Endothelial cell of umbilical vein (primary cell): ENCODE measurements around the gene ASPHD2. TPM values are rescaled to one million over a fixed set of nuclear protein-coding genes. Genes with fewer than 3 reads are reported as not detected.

Source experiments
- BruUV-seq: library from RNA; stranded (reverse); fragments of 400-500 nt; replicated peaks from 2 replicates; lab custom pipeline; 2021; lab: Mats Ljungman, UMichigan
- CTCF ChIA-PET: fragments of 300-600, 350-600 bp; sonication (Branson Sonifier 250); formaldehyde crosslinking; loops from one replicate; lab custom pipeline; 2021; ENCODE audit warnings: antibody characterized with exemption, inconsistent platforms; lab: Charles Lee
- POLR2A ChIA-PET: fragments of 300-600, 350-600 bp; sonication (Branson Sonifier 250); formaldehyde crosslinking; loops from one replicate; lab custom pipeline; 2021; ENCODE audit warnings: antibody characterized with exemption, inconsistent platforms; lab: Charles Lee
- DNase-seq: peaks from one replicate; pipeline ENCODE4 v3.0.0-alpha.2; 2011; ENCODE audit warnings: low read depth, low spot score
- FAIRE-seq: peaks from 2 replicates; lab custom pipeline; 2011; peaks lifted over from hg19 to GRCh38; lab: Jason Lieb, UNC
- H2AFZ ChIP-seq: 2 replicates; pipeline ENCODE4 v1.6.0; 2012; ENCODE audit warnings: low read depth, low read length, control low read depth, inconsistent platforms
- H3K27ac ChIP-seq: 2 replicates; pipeline ENCODE4 v1.5.1; 2011; ENCODE audit warnings: low read depth, mild to moderate bottlenecking, control low read depth, low read length, moderate library complexity; ENCODE audit not compliant: insufficient read depth
- H3K27me3 ChIP-seq, 2 experiments: 2 replicates each; pipeline versions ENCODE4 v1.6.0 to v1.6.1; 2011; ENCODE audit warnings: low read length in 2 of 2, mixed read lengths in 1 of 2; ENCODE audit not compliant: control insufficient read depth in 2 of 2, insufficient read depth in 2 of 2
- H3K36me3 ChIP-seq, 2 experiments: 2 replicates in 1 of 2; 3 replicates in 1 of 2; pipeline ENCODE4 v1.5.1; 2011; ENCODE audit warnings: low read length in 2 of 2, mild to moderate bottlenecking in 1 of 2, moderate library complexity in 1 of 2; ENCODE audit not compliant: control insufficient read depth in 2 of 2, insufficient read depth in 2 of 2; ENCODE audit errors: extremely low read depth in 1 of 2
- H3K4me1 ChIP-seq: 3 replicates; pipeline ENCODE4 v1.5.1; 2011; ENCODE audit warnings: mild to moderate bottlenecking, low read length; ENCODE audit not compliant: control insufficient read depth, insufficient read depth; ENCODE audit errors: extremely low read depth
- H3K4me2 ChIP-seq: 2 replicates; pipeline ENCODE4 v1.6.1; 2011; ENCODE audit warnings: low read length, control low read depth, mixed read lengths; ENCODE audit not compliant: insufficient read depth
- H3K4me3 ChIP-seq, 3 experiments: fragments of 200-600 bp in 1 of 3; sonication (generic), shearing (Covaris generic) in 1 of 3; replicated peaks in 1 of 3; 2 replicates each; pipeline ENCODE4 v1.5.1; 2011 to 2016; ENCODE audit warnings: control low read depth in 3 of 3, low read length in 3 of 3, mild to moderate bottlenecking in 2 of 3, inconsistent platforms in 1 of 3, low read depth in 1 of 3, moderate library complexity in 1 of 3; ENCODE audit not compliant: insufficient read depth in 1 of 3
- H3K79me2 ChIP-seq: 2 replicates; pipeline ENCODE4 v1.6.0; 2012; ENCODE audit warnings: low read length, inconsistent platforms; ENCODE audit not compliant: control insufficient read depth, insufficient read depth
- H3K9ac ChIP-seq: replicated peaks from 2 replicates; pipeline ENCODE3; 2011; ENCODE audit warnings: low read length, control low read depth; ENCODE audit not compliant: insufficient read depth; ENCODE audit errors: extremely low read depth
- H3K9me1 ChIP-seq: replicated peaks from 3 replicates; pipeline ENCODE4 v1.6.0; 2011; ENCODE audit warnings: mild to moderate bottlenecking, low read length; ENCODE audit not compliant: control insufficient read depth, insufficient read depth; ENCODE audit errors: extremely low read depth
- H3K9me3 ChIP-seq: replicated peaks from 2 replicates; pipeline ENCODE4 v1.5.1; 2012; ENCODE audit warnings: low read length, inconsistent platforms; ENCODE audit not compliant: control insufficient read depth, insufficient read depth
- H4K20me1 ChIP-seq: replicated peaks from 2 replicates; pipeline ENCODE3; 2011; ENCODE audit warnings: mild to moderate bottlenecking, low read length; ENCODE audit not compliant: control insufficient read depth, insufficient read depth; ENCODE audit errors: extremely low read depth
- CTCF ChIP-seq, 2 donors: IDR thresholded peaks; 1 replicate in 1 of 2; 2 replicates in 1 of 2; pipeline ENCODE4 v1.5.1; 2011; ENCODE audit warnings: low read length in 2 of 2, mild to moderate bottlenecking in 2 of 2, moderate library complexity in 2 of 2, control low read depth in 1 of 2, inconsistent platforms in 1 of 2, low read depth in 1 of 2; ENCODE audit not compliant: insufficient read depth in 1 of 2; ENCODE audit errors: extremely low read depth in 1 of 2
- EZH2 ChIP-seq: IDR thresholded peaks from 2 replicates; pipeline ENCODE4 v1.6.1; 2012; ENCODE audit warnings: borderline replicate concordance, low read depth, mild to moderate bottlenecking, moderate library complexity, low read length, inconsistent platforms; ENCODE audit not compliant: severe bottlenecking
- FOS ChIP-seq: IDR thresholded peaks from 2 replicates; pipeline ENCODE4 v1.6.1; 2011; ENCODE audit warnings: mild to moderate bottlenecking, low read length, moderate library complexity, borderline replicate concordance; ENCODE audit not compliant: insufficient read depth
- GATA2 ChIP-seq: IDR thresholded peaks from 2 replicates; pipeline ENCODE4 v1.7.0; 2011; ENCODE audit warnings: low read depth, mild to moderate bottlenecking, moderate library complexity, mixed read lengths, low read length; ENCODE audit not compliant: insufficient read length, insufficient read depth
- JUN ChIP-seq: IDR thresholded peaks from 2 replicates; pipeline ENCODE4 v1.6.1; 2011; ENCODE audit warnings: borderline replicate concordance, low read depth; ENCODE audit not compliant: insufficient read length, insufficient read depth
- MAX ChIP-seq: IDR thresholded peaks from 2 replicates; pipeline ENCODE4 v1.6.1; 2011; ENCODE audit not compliant: insufficient read depth, insufficient read length
- MYC ChIP-seq: IDR thresholded peaks from one replicate; pipeline ENCODE4 v1.6.1; 2011; ENCODE audit warnings: mild to moderate bottlenecking, low read depth, low read length
- POLR2A ChIP-seq: IDR thresholded peaks from 2 replicates; pipeline ENCODE4 v1.6.1; 2012; ENCODE audit warnings: low read depth, mild to moderate bottlenecking, control low read depth, low read length
- POLR2AphosphoS5 ChIP-seq: IDR thresholded peaks from 2 replicates; pipeline ENCODE4 v1.6.1; 2012; ENCODE audit warnings: low read depth, mild to moderate bottlenecking, control low read depth, low read length, moderate library complexity; ENCODE audit not compliant: insufficient read depth
- dilution Hi-C: fragments of 300-500 bp; cut with MboI; formaldehyde crosslinking; loops from one replicate; pipeline ENCODE4 v1.15.0; 2019; ENCODE audit warnings: low sequenced_read_pairs; ENCODE audit not compliant: extremely low pct_ligation_motif_present
- intact Hi-C: fragments of 100-400 bp; cut with micrococcal nuclease; formaldehyde crosslinking; loops from one replicate; pipeline ENCODE4 v1.10.0; 2022
- polyA plus RNA-seq, 4 experiments: library from polyadenylated mRNA; depleted of rRNA in 3 of 4; stranded (reverse) in 3 of 4; unstranded in 1 of 4; fragments of >200 nt; gene quantifications; 2 replicates each; pipeline versions ENCODE4 v1.2.1 to v1.2.3, GENCODE V29; 2011 to 2012; ENCODE audit warnings: missing spikeins in 1 of 4
- total RNA-seq: library from RNA; stranded (reverse); gene quantifications from 2 replicates; pipeline ENCODE4 v1.2.3, GENCODE V29; 2021

Gene ASPHD2
- total and polyA plus RNA-seq, 2 donors (not counting 3 experiments of a cell fraction or from before 2014, with no cell fraction given): 4.8 to 5.5 TPM

GRCh38 chr22:26482161-26482560, 53.1 kb downstream of the ASPHD2 start:
- no peak for FAIRE-seq
- H3K27ac ChIP-seq: no peak overlapping the region
- ChIA-PET POLR2A (no interaction called here), CTCF (interaction anchor here (1.2 kb wide), 1 partner anchor 118 kb away, joined by 3 read pairs; no protein-coding TSS in a partner anchor)
- peaks cover 23% of the 10 kb centered on the region for H3K4me1 ChIP-seq
- H3K36me3 ChIP-seq: peaks cover 2 to 5% of the 10 kb centered on the region in 2 experiments
- BruUV-seq: no TSS peak
- TF ChIP-seq FOS (no peak), CTCF (IDR thresholded peaks at IDR 0.05; ENCODE audit: extremely low read depth in 1 of 2, insufficient read depth in 1 of 2, low read depth in 1 of 2, low read length in 2 of 2) (no peak), POLR2AphosphoS5 (no peak), JUN (no peak), MAX (no peak), EZH2 (no peak), MYC (no peak), GATA2 (no peak), POLR2A (no peak)
- H3K9ac ChIP-seq: no peak overlapping the region
- no peaks in the 10 kb centered on the region for H3K27me3 ChIP-seq
- H3K9me1 ChIP-seq: no peaks in the 10 kb centered on the region
- H3K79me2 ChIP-seq: peaks cover 46% of the 10 kb centered on the region
- no peaks in the 10 kb centered on the region for H3K9me3 ChIP-seq
- dilution Hi-C loops: no loop called here
- no peaks in the 10 kb centered on the region for H4K20me1 ChIP-seq
- H3K4me3 ChIP-seq: no peak overlapping the region
- no peak overlapping the region for H2AFZ ChIP-seq
- DNase-seq: no peak
- no peak overlapping the region for H3K4me2 ChIP-seq
- intact Hi-C loops: no loop called here
